Activated naive CD4-positive, alpha-beta T cell treated with anti-CD3 and anti-CD28 coated beads, Interleukin-2, amount 50 U/mL, for 24 hours (primary cell): Measurements from ENCODE around the gene PDPK1.
"Not testable (repeated sequence)": the region's sequence is repeated elsewhere in the genome, so short reads cannot be mapped to it uniquely, and the experiment has no call there.

Source experiments
- H3K27ac Mint-ChIP-seq: one replicate; pipeline ENCODE4 v1.8.0; 2021; ENCODE audit warnings: mild to moderate bottlenecking, mixed read lengths
- H3K27me3 Mint-ChIP-seq: one replicate; pipeline ENCODE4 v1.8.0; 2021; ENCODE audit warnings: mixed read lengths
- H3K36me3 Mint-ChIP-seq: one replicate; pipeline ENCODE4 v1.8.0; 2021; ENCODE audit warnings: mixed read lengths
- H3K4me1 Mint-ChIP-seq: one replicate; pipeline ENCODE4 v1.8.0; 2021; ENCODE audit warnings: mixed read lengths
- H3K4me3 Mint-ChIP-seq: one replicate; pipeline ENCODE4 v1.8.0; 2021; ENCODE audit warnings: mild to moderate bottlenecking, mixed read lengths
- H3K9me3 Mint-ChIP-seq: one replicate; pipeline ENCODE4 v1.8.0; 2021; ENCODE audit warnings: mixed read lengths

Gene PDPK1

GRCh38 chr16:2540912-2541311 is 3.1 kb downstream of the PDPK1 start:
- Mint-ChIP-seq H3K4me1 (peaks cover 45% of the 10 kb centered on the region), H3K4me3 (peak overlapping the region; percentile 23)
- H3K27me3 Mint-ChIP-seq, H3K36me3 Mint-ChIP-seq, H3K9me3 Mint-ChIP-seq, H3K27ac Mint-ChIP-seq: not testable (repeated sequence)

DNA sequence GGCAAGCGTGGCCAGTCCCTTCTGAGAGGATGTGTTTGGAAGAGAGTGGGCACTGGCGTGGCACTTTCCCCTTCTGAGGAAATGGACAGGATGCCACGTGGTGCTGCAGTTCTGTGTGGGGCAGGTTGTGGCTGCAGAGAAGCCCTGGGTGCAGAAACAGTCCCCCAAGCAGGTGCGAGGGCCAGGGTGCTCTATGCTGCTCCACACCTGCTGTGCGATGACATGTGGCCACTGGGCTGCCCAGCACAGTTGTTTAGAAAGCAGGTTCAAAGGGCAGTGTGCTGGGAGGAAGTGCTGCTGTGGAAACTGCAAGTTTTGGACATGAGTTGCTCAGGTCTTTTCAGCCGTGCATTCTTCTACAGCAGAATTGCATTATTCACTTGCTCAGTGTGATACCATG is 3.6 kb downstream of the PDPK1 start:
- not testable (repeated sequence) for H3K27ac Mint-ChIP-seq, H3K9me3 Mint-ChIP-seq, H3K27me3 Mint-ChIP-seq, H3K36me3 Mint-ChIP-seq
- peaks cover 45% of the 10 kb centered on the region for H3K4me1 Mint-ChIP-seq
- H3K4me3 Mint-ChIP-seq, result peak overlapping the region; percentile 23

DNA sequence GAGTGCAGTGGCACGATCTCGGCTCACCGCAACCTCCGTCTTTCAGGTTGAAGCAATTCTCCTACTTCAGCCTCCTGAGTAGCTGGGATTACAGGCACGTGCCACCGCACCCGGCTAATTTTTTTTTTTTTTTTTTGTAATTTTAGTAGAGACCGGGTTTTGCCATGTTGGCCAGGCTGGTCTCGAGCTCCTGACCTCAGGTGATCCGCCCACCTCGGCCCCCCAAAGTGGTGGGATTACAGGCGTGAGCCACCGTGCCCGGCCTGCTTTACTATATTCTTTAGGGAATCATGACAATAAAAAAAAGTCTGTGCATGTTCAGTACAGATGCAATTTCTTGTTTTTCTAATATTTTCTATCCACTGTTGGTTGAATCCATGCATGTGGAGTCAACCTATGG is 6.0 kb downstream of the PDPK1 start:
- H3K9me3 Mint-ChIP-seq, H3K27me3 Mint-ChIP-seq, H3K27ac Mint-ChIP-seq, H3K36me3 Mint-ChIP-seq, H3K4me3 Mint-ChIP-seq: not testable (repeated sequence)
- peaks cover 37% of the 10 kb centered on the region for H3K4me1 Mint-ChIP-seq

GRCh38 chr16:2550283-2550878 is 12.6 kb downstream of the PDPK1 start:
- H3K4me1 Mint-ChIP-seq, H3K36me3 Mint-ChIP-seq, H3K4me3 Mint-ChIP-seq, H3K27ac Mint-ChIP-seq, H3K27me3 Mint-ChIP-seq, H3K9me3 Mint-ChIP-seq: not testable (repeated sequence)

GRCh38 chr16:2551420-2551889 is 13.6 kb downstream of the PDPK1 start:
- not testable (repeated sequence) for H3K27ac Mint-ChIP-seq, H3K9me3 Mint-ChIP-seq, H3K4me1 Mint-ChIP-seq, H3K27me3 Mint-ChIP-seq, H3K36me3 Mint-ChIP-seq, H3K4me3 Mint-ChIP-seq

GRCh38 chr16:2554709-2555425 is 17.0 kb downstream of the PDPK1 start:
- H3K27me3 Mint-ChIP-seq, H3K4me3 Mint-ChIP-seq, H3K9me3 Mint-ChIP-seq, H3K4me1 Mint-ChIP-seq, H3K27ac Mint-ChIP-seq, H3K36me3 Mint-ChIP-seq: not testable (repeated sequence)

DNA sequence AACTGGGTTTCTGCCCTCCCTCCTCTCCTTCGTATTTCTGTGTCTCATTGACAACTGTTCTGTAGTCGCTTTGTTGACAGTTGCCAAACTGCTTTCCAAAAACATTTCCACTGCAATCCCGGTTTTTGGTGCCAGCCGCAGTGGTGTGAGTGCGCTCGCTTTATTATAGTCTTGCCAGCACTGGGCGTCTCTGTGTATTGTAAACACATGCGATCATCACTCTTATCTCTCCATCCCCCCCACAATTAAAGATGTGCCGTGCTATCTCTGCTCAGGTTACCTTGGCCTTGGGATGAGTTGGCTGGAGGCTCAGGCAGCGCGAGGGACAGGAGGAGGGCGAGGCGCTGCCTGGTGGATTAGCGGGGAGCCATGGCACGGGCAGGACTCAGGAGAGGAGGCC is 19.3 kb downstream of the PDPK1 start:
- H3K27ac Mint-ChIP-seq, H3K27me3 Mint-ChIP-seq, H3K9me3 Mint-ChIP-seq, H3K4me3 Mint-ChIP-seq, H3K4me1 Mint-ChIP-seq, H3K36me3 Mint-ChIP-seq: not testable (repeated sequence)

DNA sequence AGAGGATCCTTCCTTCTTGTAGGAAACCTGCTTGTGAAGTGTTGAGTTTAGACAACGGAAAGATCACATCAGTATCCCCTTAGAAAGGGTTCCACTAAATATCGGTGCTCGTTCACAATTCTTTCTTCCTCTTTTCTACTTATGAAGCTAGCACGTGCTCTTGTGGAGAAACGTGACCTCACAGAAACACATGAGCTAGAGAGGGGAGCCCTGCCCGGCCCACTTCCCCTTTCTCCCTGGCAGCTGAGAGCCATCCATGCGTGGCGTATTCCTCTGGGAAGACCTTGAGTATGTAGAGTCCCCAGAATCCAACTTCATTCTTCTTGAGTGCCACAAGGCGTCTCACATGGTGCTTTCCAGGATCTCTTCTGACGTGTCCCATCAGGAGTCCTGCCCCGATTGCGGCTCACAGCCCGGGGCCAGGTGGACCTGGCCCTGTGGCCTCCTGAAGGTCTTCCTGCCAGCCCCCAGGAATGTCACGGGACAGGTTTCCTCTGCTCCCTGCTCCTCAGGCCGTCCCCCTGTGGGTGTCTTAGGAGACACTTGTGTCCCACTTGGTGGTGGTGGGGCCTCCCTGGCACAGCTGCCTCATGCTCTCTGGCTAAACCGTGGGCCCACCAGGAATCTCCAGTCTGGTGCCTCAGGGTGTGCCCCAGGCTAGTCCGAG is 22.4 kb downstream of the PDPK1 start:
- not testable (repeated sequence) for H3K4me3 Mint-ChIP-seq, H3K27me3 Mint-ChIP-seq, H3K27ac Mint-ChIP-seq, H3K4me1 Mint-ChIP-seq, H3K9me3 Mint-ChIP-seq, H3K36me3 Mint-ChIP-seq

DNA sequence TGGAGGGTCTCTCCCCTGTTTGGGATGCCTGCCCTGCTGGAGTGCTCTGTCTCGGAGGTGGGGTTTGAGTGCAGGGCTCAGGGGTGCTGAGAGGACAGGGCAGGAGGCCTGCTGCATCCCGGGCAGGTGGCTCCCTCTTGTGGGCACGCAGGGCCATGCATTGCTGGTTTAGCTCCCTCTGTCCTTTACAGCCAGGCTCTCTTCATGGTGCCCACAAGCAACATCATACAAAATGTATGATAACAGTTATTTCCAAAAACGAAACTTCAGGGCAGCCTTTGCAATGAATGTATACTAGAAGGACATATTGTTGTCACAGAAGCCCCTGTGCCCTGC is 22.9 kb downstream of the PDPK1 start:
- H3K27me3 Mint-ChIP-seq, H3K9me3 Mint-ChIP-seq, H3K36me3 Mint-ChIP-seq, H3K27ac Mint-ChIP-seq, H3K4me3 Mint-ChIP-seq, H3K4me1 Mint-ChIP-seq: not testable (repeated sequence)

DNA sequence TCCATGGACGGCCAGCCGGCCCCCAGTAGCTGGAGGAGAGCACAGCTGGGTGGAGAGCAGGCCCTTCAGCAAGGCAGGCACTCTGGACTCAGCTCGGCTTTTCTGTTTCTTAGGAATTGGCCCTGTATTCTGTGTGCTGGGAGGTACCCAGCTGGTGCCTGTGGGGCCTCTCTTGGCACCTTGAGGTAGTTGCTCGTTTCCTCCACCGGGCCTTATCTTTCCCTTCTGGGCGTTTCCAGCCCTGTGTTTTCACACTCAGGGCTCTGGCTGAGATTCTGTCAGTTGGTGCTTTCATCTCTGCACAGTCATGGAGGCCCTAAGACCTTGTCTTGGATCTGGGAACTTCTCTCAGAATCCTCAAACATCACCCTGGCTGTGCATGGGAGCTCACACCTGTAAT is 29.7 kb downstream of the PDPK1 start:
- H3K4me3 Mint-ChIP-seq, H3K27ac Mint-ChIP-seq, H3K27me3 Mint-ChIP-seq, H3K4me1 Mint-ChIP-seq, H3K36me3 Mint-ChIP-seq, H3K9me3 Mint-ChIP-seq: not testable (repeated sequence)

DNA sequence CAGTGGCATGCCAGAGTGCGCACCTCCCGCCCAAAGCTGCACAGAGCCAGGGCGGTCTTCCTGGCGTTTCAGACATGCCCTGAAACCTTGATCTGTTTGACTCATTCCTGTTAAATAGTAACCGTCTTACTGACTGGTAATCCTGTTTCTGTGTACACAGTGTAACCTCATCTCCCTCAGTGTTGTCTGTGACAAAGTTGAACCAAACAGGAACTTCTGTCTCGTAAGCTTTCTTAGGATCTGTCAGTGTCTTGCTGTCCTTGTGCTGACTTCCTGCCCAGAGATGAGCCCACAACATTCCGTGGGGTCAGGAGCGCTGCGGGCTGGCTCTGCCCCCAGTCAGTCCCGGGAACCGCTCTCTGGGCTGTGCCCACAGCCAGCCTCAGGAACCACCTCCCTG is 30.8 kb downstream of the PDPK1 start:
- H3K36me3 Mint-ChIP-seq, H3K27me3 Mint-ChIP-seq, H3K27ac Mint-ChIP-seq, H3K4me1 Mint-ChIP-seq, H3K9me3 Mint-ChIP-seq, H3K4me3 Mint-ChIP-seq: not testable (repeated sequence)

GRCh38 chr16:2572704-2573103 is 34.9 kb downstream of the PDPK1 start:
- H3K9me3 Mint-ChIP-seq, H3K27ac Mint-ChIP-seq, H3K4me1 Mint-ChIP-seq, H3K27me3 Mint-ChIP-seq, H3K4me3 Mint-ChIP-seq, H3K36me3 Mint-ChIP-seq: not testable (repeated sequence)

GRCh38 chr16:2575839-2576238 is 38.0 kb downstream of the PDPK1 start:
- H3K4me1 Mint-ChIP-seq, H3K27me3 Mint-ChIP-seq, H3K36me3 Mint-ChIP-seq, H3K27ac Mint-ChIP-seq, H3K4me3 Mint-ChIP-seq, H3K9me3 Mint-ChIP-seq: not testable (repeated sequence)

DNA sequence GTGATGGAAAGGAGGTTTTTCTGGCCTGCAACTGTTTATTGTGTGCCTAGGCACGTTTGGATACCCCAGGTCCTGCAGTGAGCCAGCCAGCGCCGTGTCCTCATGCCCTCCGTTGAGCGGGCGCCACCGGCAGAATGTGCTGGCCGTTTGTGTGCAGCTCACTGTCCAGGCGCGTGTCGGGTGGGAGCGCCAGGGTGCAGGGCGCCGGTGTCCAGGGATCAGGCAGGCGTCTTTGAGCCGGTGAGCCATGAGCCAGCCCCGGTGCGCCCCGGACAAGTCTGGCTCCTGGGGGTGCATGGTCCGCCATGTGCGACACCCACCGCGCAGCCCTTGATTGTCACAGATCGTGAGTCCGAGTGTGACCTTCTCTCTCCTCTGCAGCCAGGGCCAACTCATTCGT is 39.2 kb downstream of the PDPK1 start:
- H3K4me1 Mint-ChIP-seq, H3K4me3 Mint-ChIP-seq, H3K27ac Mint-ChIP-seq, H3K9me3 Mint-ChIP-seq, H3K27me3 Mint-ChIP-seq, H3K36me3 Mint-ChIP-seq: not testable (repeated sequence)

GRCh38 chr16:2578905-2579304 is 41.1 kb downstream of the PDPK1 start:
- not testable (repeated sequence) for H3K36me3 Mint-ChIP-seq, H3K27me3 Mint-ChIP-seq, H3K4me3 Mint-ChIP-seq, H3K27ac Mint-ChIP-seq, H3K9me3 Mint-ChIP-seq, H3K4me1 Mint-ChIP-seq

GRCh38 chr16:2580143-2580542 is 42.3 kb downstream of the PDPK1 start:
- H3K27ac Mint-ChIP-seq, H3K36me3 Mint-ChIP-seq, H3K9me3 Mint-ChIP-seq, H3K4me1 Mint-ChIP-seq, H3K4me3 Mint-ChIP-seq, H3K27me3 Mint-ChIP-seq: not testable (repeated sequence)

GRCh38 chr16:2580818-2581217 is 43.0 kb downstream of the PDPK1 start:
- H3K27me3 Mint-ChIP-seq, H3K9me3 Mint-ChIP-seq, H3K36me3 Mint-ChIP-seq, H3K27ac Mint-ChIP-seq, H3K4me3 Mint-ChIP-seq, H3K4me1 Mint-ChIP-seq: not testable (repeated sequence)
